ENCODE results near the gene SAMD15. TPM values are rescaled to one million over a fixed set of nuclear protein-coding genes. Genes with fewer than 3 reads are reported as not detected.
A peak's percentile ranks its signal among the peaks of the same experiment; 100 is the strongest.

The SAMD15 gene
- total and polyA plus RNA-seq, 2 donors (not counting 1 experiment from before 2014, with no cell fraction given) = 0.03 to 0.96 TPM

GRCh38 chr14:77369285-77369684 is 7.9 kb upstream of the SAMD15 start:
- no peaks in the 10 kb centered on the region for H3K9me3 Mint-ChIP-seq (ENCODE audit: insufficient read depth)
- H2AFZ ChIP-seq (ENCODE audit: insufficient read depth, low read depth, low read length, poor library complexity, severe bottlenecking) = no peak overlapping the region
- DNase-seq (no peak), ATAC-seq (ENCODE audit: low read depth) (no peak)
- H3K4me1 ChIP-seq (ENCODE audit: control insufficient read depth in 2 of 2, insufficient read depth in 2 of 2, low read length in 2 of 2) = peaks cover 41 to 44% of the 10 kb centered on the region in 2 donors
- H4K20me1 ChIP-seq (ENCODE audit: control insufficient read depth, insufficient read depth, low read length, poor library complexity, severe bottlenecking) = peaks cover 23% of the 10 kb centered on the region
- H3K4me3 ChIP-seq (ENCODE audit: control extremely low read depth in 1 of 5, extremely low read depth in 1 of 5, insufficient read depth in 1 of 5, low read depth in 2 of 5, low read length in 4 of 5) = no peak overlapping the region
- intact Hi-C loops (cut with micrococcal nuclease) = no loop called here
- no peaks in the 10 kb centered on the region for H3K27me3 ChIP-seq (replicated peaks in 1 of 4; ENCODE audit: control extremely low read depth in 1 of 4, control insufficient read depth in 3 of 4, insufficient read depth in 4 of 4, low read length in 3 of 4)
- TF ChIP-seq EZH2 (IDR thresholded peaks at IDR 0.05; ENCODE audit: borderline replicate concordance, insufficient read depth, low read depth, low read length, poor library complexity, severe bottlenecking) (no peak), CTCF (IDR thresholded peaks at IDR 0.05) (no peak)
- H3K9me3 ChIP-seq (ENCODE audit: control extremely low read depth in 1 of 3, control insufficient read depth in 2 of 3, insufficient read depth in 1 of 3, low read length in 2 of 3) = no peaks in the 10 kb centered on the region
- H3K27me3 Mint-ChIP-seq = no peaks in the 10 kb centered on the region
- ChIA-PET POLR2A (no interaction called here), CTCF (no interaction called here)
- H3K27ac Mint-ChIP-seq = peak overlapping the region; percentile 39
- WGBS (ENCODE audit: insufficient coverage) = 17% methylated on average over 1 of the region's 1 CpG
- H3K27ac ChIP-seq (ENCODE audit: low read length in 2 of 2) = peak overlapping the region in 1 of 2 donors; percentile 14
- H3K79me2 ChIP-seq (ENCODE audit: control insufficient read depth, insufficient read depth, low read length) = peaks cover 89% of the 10 kb centered on the region
- peaks cover 78% of the 10 kb centered on the region for H3K4me1 Mint-ChIP-seq
- peak overlapping the region; percentile 11 for H3K4me2 ChIP-seq (replicated peaks; ENCODE audit: low read depth, low read length, poor library complexity, severe bottlenecking)
- peak overlapping the region; percentile 14 for H3K4me3 Mint-ChIP-seq
- H3K36me3 ChIP-seq (replicated peaks in 1 of 2; ENCODE audit: control extremely low read depth in 1 of 2, control insufficient read depth in 1 of 2, extremely low read depth in 1 of 2, insufficient read depth in 2 of 2, low read length in 1 of 2) = peaks cover 0 to 11% of the 10 kb centered on the region in 2 experiments
- H3K9ac ChIP-seq (ENCODE audit: low read length) = no peak overlapping the region

- TF ChIP-seq CTCF (IDR thresholded peaks at IDR 0.05) (no peak), EZH2 (IDR thresholded peaks at IDR 0.05; ENCODE audit: borderline replicate concordance, insufficient read depth, low read depth, low read length, poor library complexity, severe bottlenecking) (no peak)
- H3K9ac ChIP-seq (ENCODE audit: low read length) = peak overlapping the region; percentile 62
- intact Hi-C loops (cut with micrococcal nuclease) = loop anchor here (1.0 to 10.0 kb wide), 3 partner anchors 51 to 392 kb away; partner anchors contain the start of genes GSTZ1 and SNW1
- ChIA-PET POLR2A (interaction anchor here (0.7 to 2.0 kb wide), 2 partner anchors 51 to 56 kb away, joined by 4 to 8 read pairs; partner anchors contain the start of genes GSTZ1 and POMT2), CTCF (interaction anchor here (1.4 to 3.0 kb wide), 2 partner anchors 56 kb away, joined by 5 to 11 read pairs; no protein-coding TSS in a partner anchor)
- H3K27ac ChIP-seq (ENCODE audit: low read length in 2 of 2) = peak overlapping the region; percentile 70 to 86
- Mint-ChIP-seq H3K27me3 (no peaks in the 10 kb centered on the region), H3K4me1 (peaks cover 71% of the 10 kb centered on the region), H3K4me3 (peak overlapping the region; percentile 84), H3K9me3 (ENCODE audit: insufficient read depth) (no peaks in the 10 kb centered on the region), H3K27ac (peak overlapping the region; percentile 94)
- H3K9me3 ChIP-seq (ENCODE audit: control extremely low read depth in 1 of 3, control insufficient read depth in 2 of 3, insufficient read depth in 1 of 3, low read length in 2 of 3) = no peaks in the 10 kb centered on the region
- DNase-seq = peak; percentile 80
- peak overlapping the region in 3 of 5 experiments; percentile 26 to 57 (median 40) for H3K4me3 ChIP-seq (ENCODE audit: control extremely low read depth in 1 of 5, extremely low read depth in 1 of 5, insufficient read depth in 1 of 5, low read depth in 2 of 5, low read length in 4 of 5)
- H3K4me2 ChIP-seq (replicated peaks; ENCODE audit: low read depth, low read length, poor library complexity, severe bottlenecking) = peak overlapping the region; percentile 85
- H3K4me1 ChIP-seq (ENCODE audit: control insufficient read depth in 2 of 2, insufficient read depth in 2 of 2, low read length in 2 of 2) = peaks cover 52 to 54% of the 10 kb centered on the region in 2 donors
- peak; percentile 41 for ATAC-seq (ENCODE audit: low read depth)
- no peaks in the 10 kb centered on the region for H3K27me3 ChIP-seq (replicated peaks in 1 of 4; ENCODE audit: control extremely low read depth in 1 of 4, control insufficient read depth in 3 of 4, insufficient read depth in 4 of 4, low read length in 3 of 4)
- WGBS (ENCODE audit: insufficient coverage) = no CpG with 5 or more reads among the region's 4 CpGs
- H2AFZ ChIP-seq (ENCODE audit: insufficient read depth, low read depth, low read length, poor library complexity, severe bottlenecking) = peak overlapping the region; percentile 26
- no peaks in the 10 kb centered on the region for H3K36me3 ChIP-seq (replicated peaks in 1 of 2; ENCODE audit: control extremely low read depth in 1 of 2, control insufficient read depth in 1 of 2, extremely low read depth in 1 of 2, insufficient read depth in 2 of 2, low read length in 1 of 2)
- H4K20me1 ChIP-seq (ENCODE audit: control insufficient read depth, insufficient read depth, low read length, poor library complexity, severe bottlenecking) = no peaks in the 10 kb centered on the region
- H3K79me2 ChIP-seq (ENCODE audit: control insufficient read depth, insufficient read depth, low read length) = peaks cover 88% of the 10 kb centered on the region
These were observed 4.8 kb upstream of the SAMD15 start for GRCh38 chr14:77372304-77372841.

Measured in B cell (primary cell).